ENCODE data around the gene HTR6. TPM values are rescaled to one million over a fixed set of nuclear protein-coding genes. Genes with fewer than 3 reads are reported as not detected.
"Not testable (repeated sequence)": the region's sequence is repeated elsewhere in the genome, so short reads cannot be mapped to it uniquely, and the experiment has no call there.

HTR6 gene
- total RNA-seq, 1 donor from 2014 or later: not detected

DNA sequence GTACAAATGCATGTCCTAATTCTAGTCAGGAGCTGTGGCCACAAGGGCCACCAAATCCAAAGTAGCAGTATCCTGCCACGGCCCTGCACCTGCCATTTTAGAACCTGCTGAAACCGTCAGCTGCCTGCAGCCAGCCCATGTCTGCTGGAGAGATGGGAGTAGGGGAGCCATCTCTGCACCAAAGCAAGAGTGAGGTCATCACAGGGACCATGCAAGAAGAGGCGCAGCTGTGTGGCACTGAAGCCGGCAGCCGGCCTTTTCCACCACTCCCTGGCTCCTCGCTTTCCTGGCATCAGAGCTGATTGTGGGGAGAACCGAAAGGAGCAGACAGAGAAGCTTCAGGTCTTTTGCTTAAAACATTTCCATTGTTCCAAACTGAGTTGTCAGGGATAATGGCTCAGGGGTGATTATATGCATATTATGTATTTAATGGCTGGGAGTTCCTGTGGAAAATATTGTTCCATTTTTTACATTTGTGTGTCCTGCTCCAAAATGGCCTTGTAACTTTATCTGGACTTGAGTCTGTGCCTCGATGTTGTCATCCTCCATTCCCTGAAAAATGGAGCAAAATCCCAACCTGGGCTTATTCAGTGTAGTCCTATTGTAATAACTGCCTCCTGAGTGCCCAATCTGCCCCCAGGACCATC is 39.3 kb upstream of the HTR6 start:
- Mint-ChIP-seq H3K9me3 (no peaks in the 10 kb centered on the region), H3K27ac (no peak overlapping the region), H3K4me3 (no peak overlapping the region), H3K36me3 (peaks cover 30% of the 10 kb centered on the region), H3K4me1 (ENCODE audit: unreplicated experiment) (peaks cover 25% of the 10 kb centered on the region), H3K27me3 (no peaks in the 10 kb centered on the region)
- no peak for DNase-seq (ENCODE audit: extremely low spot score, unreplicated experiment)
- no peak for TF ChIP-seq CTCF (conservative IDR thresholded peaks at IDR 0.05)

DNA sequence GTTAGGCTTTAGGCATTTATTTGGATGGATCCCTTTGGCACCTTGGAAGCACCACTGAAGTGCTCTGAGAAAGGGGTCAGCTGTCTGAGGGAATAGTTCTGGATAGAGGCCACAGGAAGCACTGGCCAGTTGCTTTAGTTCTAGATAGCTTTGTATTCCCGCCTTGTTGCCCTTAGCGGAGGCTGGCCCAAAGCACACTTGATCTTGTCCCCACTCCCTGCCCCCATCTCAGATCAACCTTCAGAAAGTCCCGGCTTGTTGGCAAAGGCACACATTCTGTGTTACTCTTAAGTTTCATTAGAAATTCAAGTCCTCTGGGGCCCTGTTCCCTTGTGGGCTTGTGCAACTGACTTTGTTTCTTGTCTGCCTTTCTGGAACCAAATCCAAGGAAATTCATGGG is 35.8 kb upstream of the HTR6 start:
- Mint-ChIP-seq H3K9me3 (no peaks in the 10 kb centered on the region), H3K36me3 (peaks cover 17% of the 10 kb centered on the region), H3K4me3 (no peak overlapping the region), H3K4me1 (ENCODE audit: unreplicated experiment) (peaks cover 20% of the 10 kb centered on the region), H3K27ac (no peak overlapping the region), H3K27me3 (no peaks in the 10 kb centered on the region)
- no peak for DNase-seq (ENCODE audit: extremely low spot score, unreplicated experiment)
- TF ChIP-seq CTCF (conservative IDR thresholded peaks at IDR 0.05): no peak

GRCh38 chr1:19629357-19629756 is 35.3 kb upstream of the HTR6 start:
- no peak for TF ChIP-seq CTCF (conservative IDR thresholded peaks at IDR 0.05)
- Mint-ChIP-seq H3K4me1 (ENCODE audit: unreplicated experiment) (peaks cover 20% of the 10 kb centered on the region), H3K27ac (no peak overlapping the region), H3K9me3 (no peaks in the 10 kb centered on the region), H3K27me3 (no peaks in the 10 kb centered on the region), H3K36me3 (peaks cover 17% of the 10 kb centered on the region), H3K4me3 (no peak overlapping the region)
- no peak for DNase-seq (ENCODE audit: extremely low spot score, unreplicated experiment)

DNA sequence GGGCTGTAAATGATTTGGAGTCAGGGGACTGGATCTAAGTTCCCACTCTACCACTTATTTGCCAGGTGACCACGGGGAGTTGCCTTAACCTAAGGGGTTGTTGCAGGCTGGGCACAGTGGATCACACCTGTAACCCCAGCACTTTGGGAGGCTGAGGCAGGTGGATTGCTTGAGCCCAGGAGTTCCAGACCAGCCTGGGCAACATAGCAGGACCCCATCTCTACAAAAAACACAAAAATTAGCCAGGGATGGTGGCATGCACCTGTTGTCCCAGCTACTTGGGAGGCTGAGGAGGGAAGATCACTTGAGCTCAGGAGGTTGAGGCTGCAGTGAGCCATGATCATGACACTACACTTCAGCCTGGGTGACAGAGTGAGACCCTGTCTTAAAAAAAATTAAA is 34.5 kb upstream of the HTR6 start:
- peak overlapping the region; percentile 68 for H3K27ac Mint-ChIP-seq
- H3K9me3 Mint-ChIP-seq, H3K27me3 Mint-ChIP-seq: not testable (repeated sequence)

DNA sequence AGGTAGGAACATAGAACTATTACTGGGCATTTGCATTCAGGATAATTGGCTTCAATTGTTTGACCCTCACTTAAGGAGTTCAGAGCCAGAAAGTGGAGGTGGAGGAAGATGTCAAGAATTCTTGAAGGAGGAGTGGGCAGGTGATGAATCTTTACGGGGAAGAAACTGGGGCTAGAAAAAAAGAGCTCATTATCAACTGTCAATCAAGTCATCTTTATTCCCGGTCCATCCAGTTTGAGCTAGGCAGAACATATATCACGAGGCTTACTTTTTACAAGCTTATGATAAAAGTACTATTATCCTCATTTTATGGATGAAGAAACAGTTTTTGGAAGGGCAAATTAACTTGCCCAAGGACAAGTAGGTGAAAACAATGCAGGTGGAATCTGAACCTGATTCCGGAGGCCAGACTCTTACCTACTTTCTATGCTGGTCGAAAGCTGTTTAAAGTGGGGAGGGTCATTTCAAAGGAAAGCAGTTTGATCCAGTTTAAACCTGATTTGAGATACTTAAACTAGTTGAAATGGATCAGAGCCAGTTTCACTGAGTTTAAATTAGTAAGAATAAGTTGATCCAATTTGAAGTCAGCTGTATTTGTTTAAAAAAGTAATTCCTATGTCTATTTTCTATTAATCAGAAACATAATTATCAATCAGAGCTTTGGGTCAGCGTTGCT is 33.8 kb upstream of the HTR6 start:
- peak overlapping the region; percentile 68 for H3K27ac Mint-ChIP-seq
- no peaks in the 10 kb centered on the region for H3K27me3 Mint-ChIP-seq
- H3K36me3 Mint-ChIP-seq: peaks cover 17% of the 10 kb centered on the region
- no peaks in the 10 kb centered on the region for H3K9me3 Mint-ChIP-seq
- H3K4me3 Mint-ChIP-seq: peak overlapping the region; percentile 4
- peaks cover 19% of the 10 kb centered on the region for H3K4me1 Mint-ChIP-seq (ENCODE audit: unreplicated experiment)
- DNase-seq (ENCODE audit: extremely low spot score, unreplicated experiment): no peak
- no peak for TF ChIP-seq CTCF (conservative IDR thresholded peaks at IDR 0.05)

More for the DNA sequence above, 34.5 kb upstream of the HTR6 start:
- not testable (repeated sequence) for DNase-seq (ENCODE audit: extremely low spot score, unreplicated experiment)
- peak overlapping the region; percentile 38 for H3K4me3 Mint-ChIP-seq
- H3K4me1 Mint-ChIP-seq (ENCODE audit: unreplicated experiment): peaks cover 20% of the 10 kb centered on the region
- peaks cover 17% of the 10 kb centered on the region for H3K36me3 Mint-ChIP-seq

- no peaks in the 10 kb centered on the region for H3K27me3 Mint-ChIP-seq
- no peaks in the 10 kb centered on the region for H3K9me3 Mint-ChIP-seq
- peaks cover 8% of the 10 kb centered on the region for H3K36me3 Mint-ChIP-seq
- H3K4me3 Mint-ChIP-seq: no peak overlapping the region
- no peak for TF ChIP-seq CTCF (conservative IDR thresholded peaks at IDR 0.05)
- peaks cover 15% of the 10 kb centered on the region for H3K4me1 Mint-ChIP-seq (ENCODE audit: unreplicated experiment)
- peak overlapping the region; percentile 67 for H3K27ac Mint-ChIP-seq
- DNase-seq (ENCODE audit: extremely low spot score, unreplicated experiment): no peak
Observed at GRCh38 chr1:19632211-19632610, 32.5 kb upstream of the HTR6 start.

Data from type B pancreatic cell (in vitro differentiated cells).